ENCODE results near the gene SLAMF6. TPM values are rescaled to one million over a fixed set of nuclear protein-coding genes. Genes with fewer than 3 reads are reported as not detected.
"Not testable (repeated sequence)": the region's sequence is repeated elsewhere in the genome, so short reads cannot be mapped to it uniquely, and the experiment has no call there.

Gene SLAMF6
- total and polyA plus RNA-seq, 9 donors: 0.13 to 4.2 (median 0.47) TPM; not detected in 1

DNA sequence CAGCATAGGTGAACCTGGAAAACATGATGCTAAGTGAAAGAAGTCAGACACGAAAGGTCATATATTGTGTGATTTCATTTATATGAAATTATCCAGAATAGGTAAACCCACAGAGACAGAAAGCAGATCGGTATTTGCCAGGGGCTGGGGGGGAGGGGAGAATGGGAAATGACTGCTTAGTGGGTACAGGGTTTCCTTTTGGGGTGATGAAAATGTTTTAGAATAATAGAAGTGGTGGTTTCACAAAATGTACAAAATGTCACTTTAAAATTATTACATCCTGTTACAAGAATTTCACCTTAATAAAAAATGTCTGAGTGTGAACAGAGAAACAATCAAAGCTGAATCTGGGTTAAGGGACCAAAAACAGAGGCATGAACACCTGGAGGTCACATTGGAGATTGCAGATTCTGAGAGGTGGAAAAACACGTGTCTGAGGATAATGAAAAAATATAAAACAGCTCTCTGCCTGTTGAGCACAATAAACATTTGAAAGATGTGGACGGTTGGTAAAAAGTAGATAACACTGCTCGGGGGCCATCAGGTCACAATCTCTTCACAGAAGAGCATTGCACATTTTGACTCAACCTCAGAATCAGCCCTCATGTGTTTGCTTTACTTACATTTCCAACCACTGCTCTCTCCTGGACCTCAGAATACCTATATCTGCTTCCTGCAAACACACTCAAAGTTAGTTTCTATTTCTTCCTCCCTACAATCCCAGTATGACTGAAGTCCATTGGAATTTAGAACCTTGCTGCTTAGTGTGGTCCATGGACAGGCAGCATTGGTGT is 3.2 kb downstream of the SLAMF6 start:
- TF ChIP-seq EP300 (IDR thresholded peaks at IDR 0.05) (no peak), POLR2A (IDR thresholded peaks at IDR 0.05) (no peak)
- TF ChIP-seq, protein P1, sequence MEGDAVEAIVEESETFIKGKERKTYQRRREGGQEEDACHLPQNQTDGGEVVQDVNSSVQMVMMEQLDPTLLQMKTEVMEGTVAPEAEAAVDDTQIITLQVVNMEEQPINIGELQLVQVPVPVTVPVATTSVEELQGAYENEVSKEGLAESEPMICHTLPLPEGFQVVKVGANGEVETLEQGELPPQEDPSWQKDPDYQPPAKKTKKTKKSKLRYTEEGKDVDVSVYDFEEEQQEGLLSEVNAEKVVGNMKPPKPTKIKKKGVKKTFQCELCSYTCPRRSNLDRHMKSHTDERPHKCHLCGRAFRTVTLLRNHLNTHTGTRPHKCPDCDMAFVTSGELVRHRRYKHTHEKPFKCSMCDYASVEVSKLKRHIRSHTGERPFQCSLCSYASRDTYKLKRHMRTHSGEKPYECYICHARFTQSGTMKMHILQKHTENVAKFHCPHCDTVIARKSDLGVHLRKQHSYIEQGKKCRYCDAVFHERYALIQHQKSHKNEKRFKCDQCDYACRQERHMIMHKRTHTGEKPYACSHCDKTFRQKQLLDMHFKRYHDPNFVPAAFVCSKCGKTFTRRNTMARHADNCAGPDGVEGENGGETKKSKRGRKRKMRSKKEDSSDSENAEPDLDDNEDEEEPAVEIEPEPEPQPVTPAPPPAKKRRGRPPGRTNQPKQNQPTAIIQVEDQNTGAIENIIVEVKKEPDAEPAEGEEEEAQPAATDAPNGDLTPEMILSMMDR (IDR thresholded peaks at IDR 0.05): no peak
- no peaks in the 10 kb centered on the region for H3K4me1 ChIP-seq (ENCODE audit: insufficient read depth)
- H3K27me3 ChIP-seq: no peaks in the 10 kb centered on the region
- intact Hi-C loops (cut with DNase I): no loop called here
- H3K9me3 ChIP-seq: no peaks in the 10 kb centered on the region
- no peaks in the 10 kb centered on the region for H3K36me3 ChIP-seq
- DNase-seq: no peak
- no peak overlapping the region for H3K27ac ChIP-seq
- H3K4me3 ChIP-seq: no peak overlapping the region
- WGBS, 3 donors: 44 to 50% (median 46%) methylated on average over 5 of the region's 5 CpGs

DNA sequence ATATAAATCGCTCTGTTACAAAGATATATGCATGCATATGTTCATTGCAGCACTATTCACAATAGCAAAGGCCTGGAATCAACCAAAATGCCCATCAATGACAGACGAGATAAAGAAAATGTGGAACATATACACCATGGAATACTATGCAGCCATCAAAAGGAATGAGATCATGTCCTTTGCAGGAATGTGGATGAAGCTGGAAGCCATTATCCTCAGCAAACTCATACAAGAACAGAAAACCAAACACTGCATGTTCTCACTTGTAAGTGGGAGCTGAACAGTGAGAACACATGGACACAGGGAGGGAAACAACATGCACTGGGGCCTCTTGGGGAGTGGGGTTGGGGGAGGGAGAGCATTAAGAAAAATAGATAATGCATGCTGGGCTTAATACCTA is 5.5 kb downstream of the SLAMF6 start:
- H3K4me1 ChIP-seq (ENCODE audit: insufficient read depth); H3K27me3 ChIP-seq; H3K4me3 ChIP-seq; DNase-seq; intact Hi-C loops (cut with DNase I); H3K9me3 ChIP-seq; H3K36me3 ChIP-seq; H3K27ac ChIP-seq: not testable (repeated sequence)
- 45 to 63% (median 50%) methylated on average over 2 of the region's 2 CpGs for WGBS, 3 donors

DNA sequence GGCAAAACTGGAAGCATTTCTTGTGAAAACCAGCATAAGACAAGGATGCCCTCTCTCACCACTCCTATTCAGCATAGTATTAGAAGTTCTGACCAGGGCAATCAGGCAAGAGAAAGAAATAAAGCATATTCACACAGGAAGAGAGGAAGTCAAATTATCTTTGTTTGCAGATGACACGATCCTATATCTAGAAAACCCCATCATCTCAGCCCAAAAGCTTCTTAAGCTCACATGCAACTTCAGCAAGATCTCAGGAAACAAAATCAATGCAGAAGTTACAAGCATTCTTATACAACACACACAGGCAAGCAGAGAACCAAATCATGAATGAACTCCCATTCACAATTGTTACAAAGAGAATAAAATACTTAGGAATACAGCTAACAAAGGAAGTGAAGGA is 7.1 kb downstream of the SLAMF6 start:
- H3K9me3 ChIP-seq; H3K27ac ChIP-seq; intact Hi-C loops (cut with DNase I); H3K4me3 ChIP-seq; H3K36me3 ChIP-seq; H3K27me3 ChIP-seq; DNase-seq; H3K4me1 ChIP-seq (ENCODE audit: insufficient read depth): not testable (repeated sequence)
- 47 to 58% (median 57%) methylated on average over 1 of the region's 1 CpG for WGBS, 3 donors

DNA sequence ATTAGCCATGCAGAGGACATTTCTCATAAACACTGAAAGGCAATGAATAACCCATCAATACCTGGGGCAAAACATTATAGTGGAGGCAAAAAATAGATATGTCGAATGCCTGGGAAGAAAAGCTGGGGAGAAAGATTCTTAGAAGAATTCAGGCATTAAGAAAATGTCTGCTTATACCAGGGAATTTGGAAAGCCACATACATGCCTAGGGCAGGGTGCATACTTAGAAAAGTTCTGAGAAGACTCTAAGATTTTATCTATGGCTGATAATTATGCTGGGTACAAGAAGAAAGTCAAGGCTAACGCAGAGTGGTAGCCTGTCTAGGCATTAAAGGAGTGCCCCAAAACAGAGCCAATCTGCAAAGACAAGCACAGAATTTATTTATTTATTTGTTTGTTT is 18.4 kb downstream of the SLAMF6 start:
- WGBS, 3 donors: 78 to 80% (median 80%) methylated on average over 2 of the region's 2 CpGs
- no peak overlapping the region for H3K4me3 ChIP-seq
- TF ChIP-seq, protein P1 (IDR thresholded peaks at IDR 0.05): no peak
- TF ChIP-seq POLR2A (IDR thresholded peaks at IDR 0.05) (no peak), EP300 (IDR thresholded peaks at IDR 0.05) (no peak)
- intact Hi-C loops (cut with DNase I): no loop called here
- no peaks in the 10 kb centered on the region for H3K9me3 ChIP-seq
- no peak overlapping the region for H3K27ac ChIP-seq
- H3K27me3 ChIP-seq: no peaks in the 10 kb centered on the region
- no peaks in the 10 kb centered on the region for H3K4me1 ChIP-seq (ENCODE audit: insufficient read depth)
- no peak for DNase-seq
- H3K36me3 ChIP-seq: no peaks in the 10 kb centered on the region

DNA sequence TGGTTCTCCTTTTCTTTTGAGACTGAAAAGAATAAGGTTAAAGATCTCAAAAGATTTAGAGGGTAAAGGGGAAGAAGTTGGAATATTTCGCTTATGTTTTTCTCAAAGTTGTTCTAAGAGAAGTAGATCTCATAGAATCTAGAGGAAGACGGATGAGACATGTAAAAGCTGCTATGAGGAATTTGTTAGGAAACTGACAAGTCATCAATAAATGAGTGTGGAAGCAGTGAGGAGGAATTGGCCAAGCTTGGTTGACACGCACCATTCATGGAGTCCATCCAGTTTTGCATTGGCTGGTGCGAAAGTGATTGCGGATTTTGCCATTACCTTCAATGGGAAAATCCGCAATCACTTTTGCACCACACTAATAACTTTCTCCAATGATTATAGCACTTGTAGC is 20.0 kb downstream of the SLAMF6 start:
- Histone ChIP-seq H3K4me3 (no peak overlapping the region), H3K27ac (no peak overlapping the region), H3K4me1 (ENCODE audit: insufficient read depth) (no peaks in the 10 kb centered on the region), H3K9me3 (no peaks in the 10 kb centered on the region), H3K27me3 (no peaks in the 10 kb centered on the region), H3K36me3 (no peaks in the 10 kb centered on the region)
- 89 to 92% (median 91%) methylated on average over 6 of the region's 6 CpGs for WGBS, 3 donors
- intact Hi-C loops (cut with DNase I): no loop called here
- TF ChIP-seq, protein P1 (IDR thresholded peaks at IDR 0.05): no peak
- no peak for TF ChIP-seq POLR2A (IDR thresholded peaks at IDR 0.05)
- no peak for TF ChIP-seq EP300 (IDR thresholded peaks at IDR 0.05)
- DNase-seq: no peak

All from ovary (tissue), 9 donors.